Mesenchymal stem cell (in vitro differentiated cells and primary cell): ENCODE data around the gene TPST2.

Experiments
- DNase-seq: peaks from one replicate; pipeline ENCODE4 v3.0.0-alpha.2; 2013
- H2AFZ ChIP-seq: one replicate; pipeline ENCODE4 v1.6.1; 2013; ENCODE audit warnings: low read depth, mild to moderate bottlenecking, control low read depth, inconsistent platforms, low read length, moderate library complexity
- H2AK5ac ChIP-seq: 2 replicates; pipeline ENCODE4 v1.6.1; 2013; ENCODE audit warnings: low read length, moderate library complexity, mild to moderate bottlenecking, inconsistent platforms; ENCODE audit not compliant: severe bottlenecking
- H2BK120ac ChIP-seq: one replicate; pipeline ENCODE4 v1.6.1; 2013; ENCODE audit warnings: low read depth, mild to moderate bottlenecking, inconsistent platforms, low read length, moderate library complexity
- H2BK12ac ChIP-seq, 2 experiments: one replicate each; pipeline ENCODE4 v1.6.1; 2013; ENCODE audit warnings: inconsistent platforms in 2 of 2, low read length in 2 of 2, mild to moderate bottlenecking in 2 of 2, moderate library complexity in 2 of 2, control low read depth in 1 of 2
- H2BK15ac ChIP-seq: one replicate; pipeline ENCODE4 v1.6.1; 2013; ENCODE audit warnings: mild to moderate bottlenecking, low read depth, inconsistent platforms; ENCODE audit not compliant: poor library complexity, severe bottlenecking
- H2BK5ac ChIP-seq: 2 replicates; pipeline ENCODE4 v1.6.1; 2013; ENCODE audit warnings: low read depth, mild to moderate bottlenecking, low read length, control low read depth, inconsistent platforms; ENCODE audit not compliant: poor library complexity, severe bottlenecking
- H3K14ac ChIP-seq, 2 experiments: one replicate each; pipeline ENCODE4 v1.6.1; 2013; ENCODE audit warnings: inconsistent platforms in 2 of 2, low read length in 2 of 2, control low read depth in 1 of 2, mild to moderate bottlenecking in 1 of 2, moderate library complexity in 1 of 2
- H3K18ac ChIP-seq, 2 experiments: one replicate each; pipeline ENCODE4 v1.6.1; 2013; ENCODE audit warnings: inconsistent platforms in 2 of 2, low read length in 2 of 2, control low read depth in 1 of 2, low read depth in 1 of 2, mild to moderate bottlenecking in 1 of 2
- H3K23ac ChIP-seq, 2 experiments: one replicate each; pipeline ENCODE4 v1.6.1; 2013; ENCODE audit warnings: inconsistent platforms in 2 of 2, low read length in 2 of 2, mild to moderate bottlenecking in 2 of 2, moderate library complexity in 2 of 2, control low read depth in 1 of 2
- H3K27ac ChIP-seq: 2 replicates; pipeline ENCODE4 v1.5.1; 2013; ENCODE audit warnings: mild to moderate bottlenecking, moderate library complexity, low read length, control low read depth, inconsistent platforms; ENCODE audit not compliant: poor library complexity, severe bottlenecking
- H3K27me3 ChIP-seq, 2 experiments: 2 replicates each; pipeline versions ENCODE4 v1.6.1 to v1.7.0; 2013; ENCODE audit warnings: low read length in 2 of 2, mild to moderate bottlenecking in 2 of 2, moderate library complexity in 2 of 2, control low read depth in 1 of 2, inconsistent platforms in 1 of 2; ENCODE audit not compliant: control insufficient read depth in 1 of 2, insufficient read depth in 1 of 2
- H3K36me3 ChIP-seq, 2 experiments: 2 replicates each; pipeline versions ENCODE4 v1.6.1 to v1.7.0; 2013; ENCODE audit warnings: low read length in 2 of 2, control low read depth in 1 of 2, inconsistent platforms in 1 of 2, low read depth in 1 of 2, mild to moderate bottlenecking in 1 of 2; ENCODE audit not compliant: insufficient read depth in 2 of 2, control insufficient read depth in 1 of 2
- H3K4ac ChIP-seq, 2 experiments: one replicate each; pipeline ENCODE4 v1.6.1; 2013; ENCODE audit warnings: inconsistent platforms in 2 of 2, low read length in 2 of 2, mild to moderate bottlenecking in 2 of 2, moderate library complexity in 2 of 2, control low read depth in 1 of 2, low read depth in 1 of 2
- H3K4me1 ChIP-seq: 2 replicates; pipeline ENCODE4 v1.6.1; 2013; ENCODE audit warnings: low read depth, low read length, control low read depth; ENCODE audit not compliant: control insufficient read depth, insufficient read depth
- H3K4me2 ChIP-seq: 2 replicates; pipeline ENCODE4 v1.6.1; 2013; ENCODE audit warnings: low read length, mild to moderate bottlenecking, inconsistent platforms; ENCODE audit not compliant: poor library complexity, severe bottlenecking
- H3K4me3 ChIP-seq, 2 experiments: 2 replicates each; pipeline versions ENCODE4 v1.5.1 to v1.7.0; 2013; ENCODE audit warnings: low read length in 2 of 2, mild to moderate bottlenecking in 2 of 2, control low read depth in 1 of 2, low read depth in 1 of 2; ENCODE audit not compliant: insufficient read depth in 1 of 2
- H3K79me1 ChIP-seq: replicated peaks from 2 replicates; pipeline ENCODE4 v1.6.1; 2013; ENCODE audit warnings: mild to moderate bottlenecking, control low read depth, low read length, inconsistent platforms; ENCODE audit not compliant: poor library complexity, severe bottlenecking
- H3K9ac ChIP-seq: 2 replicates; pipeline ENCODE4 v1.7.0; 2013; ENCODE audit warnings: mild to moderate bottlenecking, low read length, moderate library complexity
- H3K9me3 ChIP-seq: 2 replicates; pipeline ENCODE4 v1.7.0; 2013; ENCODE audit warnings: mild to moderate bottlenecking, low read length; ENCODE audit not compliant: control insufficient read depth
- H4K8ac ChIP-seq: one replicate; pipeline ENCODE4 v1.6.1; 2013; ENCODE audit warnings: inconsistent platforms, mild to moderate bottlenecking, low read length, moderate library complexity
- H4K91ac ChIP-seq: one replicate; pipeline ENCODE4 v1.6.1; 2013; ENCODE audit warnings: mild to moderate bottlenecking, low read length, inconsistent platforms
- WGBS: methylation state at CpG from one replicate; pipeline ENCODE4 v1.1.7; 2013; ENCODE audit warnings: mixed read lengths; 5-methylcytosine and 5-hydroxymethylcytosine counted together

Gene TPST2

GRCh38 chr22:26586556-26587325 is 3.2 kb downstream of the TPST2 start:
- H3K4me1 ChIP-seq: peaks cover 14% of the 10 kb centered on the region
- H2AK5ac ChIP-seq: no peak overlapping the region
- 88% methylated on average over 11 of the region's 11 CpGs for WGBS
- H3K18ac ChIP-seq: no peak overlapping the region
- no peak overlapping the region for H4K8ac ChIP-seq
- H3K4me2 ChIP-seq: no peak overlapping the region
- H2AFZ ChIP-seq: no peak overlapping the region
- no peak overlapping the region for H2BK5ac ChIP-seq
- H3K79me1 ChIP-seq: peaks cover 23% of the 10 kb centered on the region
- DNase-seq: no peak
- no peak overlapping the region for H2BK120ac ChIP-seq
- H3K23ac ChIP-seq: no peak overlapping the region
- H3K9me3 ChIP-seq: peaks cover 3% of the 10 kb centered on the region
- H3K14ac ChIP-seq: no peak overlapping the region
- no peak overlapping the region for H3K4ac ChIP-seq
- H3K4me3 ChIP-seq: no peak overlapping the region
- no peaks in the 10 kb centered on the region for H3K27me3 ChIP-seq
- no peak overlapping the region for H2BK15ac ChIP-seq
- H4K91ac ChIP-seq: no peak overlapping the region
- H3K27ac ChIP-seq: no peak overlapping the region
- peaks cover 0 to 7% of the 10 kb centered on the region in 2 experiments for H3K36me3 ChIP-seq
- H3K9ac ChIP-seq: no peak overlapping the region
- H2BK12ac ChIP-seq: no peak overlapping the region

GRCh38 chr22:26585104-26585790 is 4.7 kb downstream of the TPST2 start:
- DNase-seq: peak; percentile 71
- no peak overlapping the region for H2BK5ac ChIP-seq
- peaks cover 0 to 12% of the 10 kb centered on the region in 2 experiments for H3K36me3 ChIP-seq
- no peak overlapping the region for H3K4ac ChIP-seq
- no peak overlapping the region for H3K23ac ChIP-seq
- H3K9me3 ChIP-seq: peaks cover 3% of the 10 kb centered on the region
- peak overlapping the region; percentile 44 for H2BK120ac ChIP-seq
- peak overlapping the region; percentile 47 for H4K8ac ChIP-seq
- no peak overlapping the region for H4K91ac ChIP-seq
- H3K9ac ChIP-seq: no peak overlapping the region
- no peak overlapping the region for H3K4me2 ChIP-seq
- peak overlapping the region; percentile 1 for H3K27ac ChIP-seq
- 61% methylated on average over 10 of the region's 11 CpGs for WGBS
- H2AFZ ChIP-seq: no peak overlapping the region
- peaks cover 14% of the 10 kb centered on the region for H3K4me1 ChIP-seq
- peaks cover 31% of the 10 kb centered on the region for H3K79me1 ChIP-seq
- H2BK12ac ChIP-seq: no peak overlapping the region
- no peak overlapping the region for H2AK5ac ChIP-seq
- H3K18ac ChIP-seq: peak overlapping the region in 1 of 2 experiments; percentile 18
- no peaks in the 10 kb centered on the region for H3K27me3 ChIP-seq
- H2BK15ac ChIP-seq: no peak overlapping the region
- H3K4me3 ChIP-seq: no peak overlapping the region
- H3K14ac ChIP-seq: no peak overlapping the region

- peaks cover 29% of the 10 kb centered on the region for H3K79me1 ChIP-seq
- no peak overlapping the region for H3K14ac ChIP-seq
- H4K8ac ChIP-seq: no peak overlapping the region
- no peak overlapping the region for H3K27ac ChIP-seq
- no peak overlapping the region for H4K91ac ChIP-seq
- H3K4ac ChIP-seq: no peak overlapping the region
- H3K9ac ChIP-seq: no peak overlapping the region
- H2AFZ ChIP-seq: no peak overlapping the region
- no peak overlapping the region for H2AK5ac ChIP-seq
- no peaks in the 10 kb centered on the region for H3K27me3 ChIP-seq
- no peak overlapping the region for H3K23ac ChIP-seq
- no peak overlapping the region for H2BK120ac ChIP-seq
- H2BK12ac ChIP-seq: no peak overlapping the region
- H2BK15ac ChIP-seq: no peak overlapping the region
- DNase-seq: no peak
- 96% methylated on average over 3 of the region's 4 CpGs for WGBS
- no peak overlapping the region for H2BK5ac ChIP-seq
- no peak overlapping the region for H3K4me3 ChIP-seq
- H3K18ac ChIP-seq: no peak overlapping the region
- peaks cover 12% of the 10 kb centered on the region for H3K4me1 ChIP-seq
- H3K36me3 ChIP-seq: peaks cover 0 to 12% of the 10 kb centered on the region in 2 experiments
- no peak overlapping the region for H3K4me2 ChIP-seq
- H3K9me3 ChIP-seq: peaks cover 3% of the 10 kb centered on the region
These were observed 5.9 kb downstream of the TPST2 start for GRCh38 chr22:26584010-26584409.

- no peak overlapping the region for H3K23ac ChIP-seq
- H2AK5ac ChIP-seq: no peak overlapping the region
- no peak overlapping the region for H3K14ac ChIP-seq
- H3K4me2 ChIP-seq: no peak overlapping the region
- peaks cover 5 to 12% of the 10 kb centered on the region in 2 experiments for H3K36me3 ChIP-seq
- no peak overlapping the region for H3K9ac ChIP-seq
- H3K4me1 ChIP-seq: peaks cover 8% of the 10 kb centered on the region
- no peak overlapping the region for H3K18ac ChIP-seq
- no peak for DNase-seq
- no peak overlapping the region for H2BK15ac ChIP-seq
- H3K79me1 ChIP-seq: peaks cover 34% of the 10 kb centered on the region
- no peak overlapping the region for H2BK120ac ChIP-seq
- over 99% methylated on average over 7 of the region's 8 CpGs for WGBS
- H3K27ac ChIP-seq: no peak overlapping the region
- H3K27me3 ChIP-seq: no peaks in the 10 kb centered on the region
- no peak overlapping the region for H3K4me3 ChIP-seq
- H4K8ac ChIP-seq: no peak overlapping the region
- no peak overlapping the region for H2BK5ac ChIP-seq
- H2BK12ac ChIP-seq: no peak overlapping the region
- no peak overlapping the region for H3K4ac ChIP-seq
- H2AFZ ChIP-seq: no peak overlapping the region
- H3K9me3 ChIP-seq: no peaks in the 10 kb centered on the region
- no peak overlapping the region for H4K91ac ChIP-seq
These were observed 8.2 kb downstream of the TPST2 start for GRCh38 chr22:26581633-26582168.
